Kidney (tissue), 14 donors: ENCODE measurements around the gene SDK1. TPM values are rescaled to one million over a fixed set of nuclear protein-coding genes. Genes with fewer than 3 reads are reported as not detected.

ENCODE experiments used
- DNase-seq, 5 donors: peaks; one replicate each; pipeline ENCODE4 v3.0.0-alpha.2; 2013 to 2020
- FAIRE-seq: peaks from 2 replicates; lab custom pipeline; 2012; peaks lifted over from hg19 to GRCh38; lab: Jason Lieb, UNC
- H3K27ac ChIP-seq, 2 donors: one replicate each; pipeline ENCODE4 v1.7.0; 2013; ENCODE audit warnings: low read depth in 2 of 2, low read length in 2 of 2, inconsistent platforms in 1 of 2
- H3K27me3 ChIP-seq: one replicate; pipeline ENCODE4 v1.7.1; 2013; ENCODE audit warnings: low read length, inconsistent platforms; ENCODE audit not compliant: control insufficient read depth, insufficient read depth
- H3K36me3 ChIP-seq, 3 donors: one replicate each; pipeline versions ENCODE4 v1.7.0 to v1.7.1; 2013; ENCODE audit warnings: low read length in 3 of 3, control low read depth in 1 of 3, inconsistent platforms in 1 of 3; ENCODE audit not compliant: insufficient read depth in 3 of 3, control insufficient read depth in 2 of 3
- H3K4me1 ChIP-seq, 3 donors: one replicate each; pipeline versions ENCODE4 v1.7.0 to v1.7.1; 2013; ENCODE audit warnings: low read length in 3 of 3, inconsistent platforms in 1 of 3, low read depth in 1 of 3; ENCODE audit not compliant: control insufficient read depth in 2 of 3, insufficient read depth in 2 of 3
- H3K4me3 ChIP-seq, 3 donors: one replicate each; pipeline versions ENCODE4 v1.7.0 to v1.8.1; 2013; ENCODE audit warnings: low read length in 3 of 3, control low read depth in 1 of 3, inconsistent platforms in 1 of 3
- H3K9ac ChIP-seq, 3 donors: one replicate each; pipeline versions ENCODE4 v1.7.0 to v1.7.1; 2013; ENCODE audit warnings: low read length in 3 of 3, control low read depth in 1 of 3, inconsistent platforms in 1 of 3
- H3K9me3 ChIP-seq, 3 donors: one replicate each; pipeline versions ENCODE4 v1.7.0 to v1.7.1; 2013; ENCODE audit warnings: low read length in 3 of 3, control low read depth in 1 of 3, inconsistent platforms in 1 of 3; ENCODE audit not compliant: control insufficient read depth in 2 of 3, insufficient read depth in 1 of 3
- intact Hi-C: fragments of 100-400 bp; cut with DNase I; formaldehyde crosslinking; loops from one replicate; pipeline ENCODE4 v1.11.1; 2022
- polyA plus RNA-seq: library from polyadenylated mRNA; stranded (reverse); fragments of 350-450 nt; fragmentation: Illumina TruSeq; extraction: RNeasy Lipid Tissue Mini Kit (QIAGEN cat#74804); gene quantifications from one replicate; pipeline ENCODE4 v1.2.3, GENCODE V29; 2014; ENCODE audit warnings: low read depth, low replicate concordance; ENCODE audit not compliant: insufficient read depth
- total RNA-seq: library from RNA; stranded (reverse); fragmentation: NEBNext Ultra II Directional; extraction: Animal tissue kit (Norgen Biotek cat#: 25700); gene quantifications from one replicate; pipeline ENCODE4 v1.2.1, GENCODE V29; 2021
- TF ChIP-seq, protein P1 (sequence below): IDR thresholded peaks from 3 replicates; pipeline ENCODE4 v1.5.1; 2012; ENCODE audit warnings: mild to moderate bottlenecking, moderate library complexity, borderline replicate concordance; ENCODE audit not compliant: insufficient read depth; ENCODE audit errors: extremely low read depth
- donor health status: control.
- donor health status: control.
- donor health status: control.
- donor health status: control.
- donor health status: control.
- donor health status: DM: yes; HTN: yes; CAD: no.
- donor health status: Normal renal cell carcinoma (clear cell type).

Gene SDK1
- total and polyA plus RNA-seq, 2 donors from 2014 or later = 2.0 to 38.3 TPM

DNA sequence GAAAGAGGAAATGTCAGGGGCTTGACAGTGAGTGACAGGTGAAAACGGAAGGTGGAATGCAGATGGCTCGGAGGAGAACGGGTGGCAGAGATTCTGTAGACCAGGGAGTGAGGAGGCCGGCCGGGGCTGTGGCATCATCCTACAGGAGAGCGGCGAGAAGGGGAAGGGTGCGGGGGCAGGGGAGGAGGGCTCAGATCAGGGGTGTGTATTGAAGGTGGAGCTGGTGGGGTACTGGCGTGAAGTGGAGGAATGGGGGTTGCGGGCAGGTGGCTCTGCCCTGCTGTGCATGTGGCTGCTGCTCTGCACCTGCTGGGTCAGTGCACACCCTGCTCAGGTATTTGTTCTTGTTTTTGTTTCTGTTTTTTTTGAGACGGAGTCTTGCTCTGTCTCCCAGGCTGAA lies 910.2 kb downstream of the SDK1 start:
- Histone ChIP-seq H3K9ac (no peak overlapping the region), H3K9me3 (no peaks in the 10 kb centered on the region), H3K36me3 (no peaks in the 10 kb centered on the region), H3K4me3 (no peak overlapping the region), H3K27ac (no peak overlapping the region), H3K4me1 (no peaks in the 10 kb centered on the region), H3K27me3 (no peaks in the 10 kb centered on the region)
- FAIRE-seq = no peak
- DNase-seq = peak in 1 of 5 donors; percentile 44
- TF ChIP-seq, protein P1, sequence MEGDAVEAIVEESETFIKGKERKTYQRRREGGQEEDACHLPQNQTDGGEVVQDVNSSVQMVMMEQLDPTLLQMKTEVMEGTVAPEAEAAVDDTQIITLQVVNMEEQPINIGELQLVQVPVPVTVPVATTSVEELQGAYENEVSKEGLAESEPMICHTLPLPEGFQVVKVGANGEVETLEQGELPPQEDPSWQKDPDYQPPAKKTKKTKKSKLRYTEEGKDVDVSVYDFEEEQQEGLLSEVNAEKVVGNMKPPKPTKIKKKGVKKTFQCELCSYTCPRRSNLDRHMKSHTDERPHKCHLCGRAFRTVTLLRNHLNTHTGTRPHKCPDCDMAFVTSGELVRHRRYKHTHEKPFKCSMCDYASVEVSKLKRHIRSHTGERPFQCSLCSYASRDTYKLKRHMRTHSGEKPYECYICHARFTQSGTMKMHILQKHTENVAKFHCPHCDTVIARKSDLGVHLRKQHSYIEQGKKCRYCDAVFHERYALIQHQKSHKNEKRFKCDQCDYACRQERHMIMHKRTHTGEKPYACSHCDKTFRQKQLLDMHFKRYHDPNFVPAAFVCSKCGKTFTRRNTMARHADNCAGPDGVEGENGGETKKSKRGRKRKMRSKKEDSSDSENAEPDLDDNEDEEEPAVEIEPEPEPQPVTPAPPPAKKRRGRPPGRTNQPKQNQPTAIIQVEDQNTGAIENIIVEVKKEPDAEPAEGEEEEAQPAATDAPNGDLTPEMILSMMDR = no peak
- intact Hi-C loops = no loop called here

DNA sequence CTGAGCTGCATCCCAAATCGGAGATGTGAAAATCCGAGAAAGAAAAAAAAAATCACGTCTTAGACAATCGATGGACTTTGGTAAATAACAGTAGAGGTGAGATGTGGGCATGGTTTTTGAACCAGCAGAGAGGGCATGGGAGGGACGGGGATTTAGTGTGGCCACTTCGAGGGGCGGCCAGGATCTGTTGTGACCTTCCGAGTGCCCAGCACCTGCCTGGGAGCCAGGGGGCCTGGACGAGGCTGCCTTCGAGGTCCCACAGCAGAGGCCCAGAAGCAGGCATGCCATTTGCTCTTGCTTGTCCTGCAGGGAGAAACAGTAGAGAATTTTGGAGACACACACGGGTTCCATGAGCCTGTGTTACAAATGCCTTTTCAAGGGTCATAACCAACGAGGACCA lies 911.3 kb downstream of the SDK1 start:
- no peak for DNase-seq

DNA sequence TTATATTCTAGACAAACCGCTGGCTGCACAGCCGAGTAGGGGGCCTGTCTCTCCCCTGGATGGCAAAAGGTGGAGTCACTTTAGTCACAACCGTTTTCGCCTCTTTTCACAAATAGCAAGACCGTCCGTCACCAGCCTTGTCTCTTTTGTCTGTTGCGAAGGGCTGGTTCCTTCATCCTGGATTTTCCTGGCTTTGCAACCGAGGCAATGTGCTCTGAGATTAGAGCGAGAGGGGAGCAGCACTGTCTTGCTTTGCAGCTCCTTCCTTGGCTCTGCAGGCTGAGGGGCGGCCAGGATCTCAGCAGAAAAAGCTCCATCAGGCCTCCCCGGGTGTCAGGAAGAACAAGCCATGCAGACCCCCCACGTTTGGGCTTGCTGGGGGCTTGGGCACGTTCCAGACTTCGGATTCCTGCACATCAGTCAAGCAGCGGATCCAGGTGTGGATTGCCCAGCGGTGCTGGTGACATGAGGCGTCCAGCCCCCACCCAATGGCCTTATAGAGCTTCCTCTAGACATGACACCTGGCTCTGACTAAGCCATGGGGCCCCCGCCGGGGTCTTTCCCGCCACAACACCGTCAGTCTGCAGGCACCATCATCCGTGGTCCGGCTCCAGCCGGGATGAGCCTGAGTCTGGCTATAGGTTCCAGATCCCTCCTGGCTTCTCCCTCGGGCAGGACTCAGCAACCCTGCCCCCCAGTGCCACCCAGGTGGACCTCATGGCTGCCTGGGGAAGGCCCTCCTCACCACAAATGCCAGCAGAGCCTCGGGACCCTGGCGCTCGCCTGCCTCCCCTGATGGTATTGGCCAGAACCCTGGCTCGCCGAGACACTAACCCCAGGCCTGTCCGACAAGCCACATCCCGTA lies 913.5 kb downstream of the SDK1 start:
- no peak overlapping the region for H3K4me3 ChIP-seq
- DNase-seq = peak in 1 of 5 donors; percentile 63
- no peaks in the 10 kb centered on the region for H3K9me3 ChIP-seq
- no peaks in the 10 kb centered on the region for H3K36me3 ChIP-seq
- no peaks in the 10 kb centered on the region for H3K27me3 ChIP-seq
- TF ChIP-seq, protein P1 = no peak
- H3K9ac ChIP-seq = no peak overlapping the region
- FAIRE-seq = no peak
- H3K4me1 ChIP-seq = no peaks in the 10 kb centered on the region
- no peak overlapping the region for H3K27ac ChIP-seq
- intact Hi-C loops = no loop called here

More for the DNA sequence above, 911.3 kb downstream of the SDK1 start:
- Histone ChIP-seq H3K4me3 (no peak overlapping the region), H3K27me3 (no peaks in the 10 kb centered on the region), H3K9ac (no peak overlapping the region), H3K9me3 (no peaks in the 10 kb centered on the region), H3K36me3 (no peaks in the 10 kb centered on the region), H3K4me1 (no peaks in the 10 kb centered on the region), H3K27ac (no peak overlapping the region)
- intact Hi-C loops = no loop called here
- FAIRE-seq = no peak
- TF ChIP-seq, protein P1 = no peak
